T follicular helper cell (primary cell): Measurements from ENCODE around the gene DUSP6.
"Not testable (repeated sequence)": the region's sequence is repeated elsewhere in the genome, so short reads cannot be mapped to it uniquely, and the experiment has no call there.

Source experiments
- DNase-seq: peaks from one replicate; pipeline ENCODE4 v3.0.0-alpha.2; 2020; ENCODE audit warnings: low read depth

Gene DUSP6

DNA sequence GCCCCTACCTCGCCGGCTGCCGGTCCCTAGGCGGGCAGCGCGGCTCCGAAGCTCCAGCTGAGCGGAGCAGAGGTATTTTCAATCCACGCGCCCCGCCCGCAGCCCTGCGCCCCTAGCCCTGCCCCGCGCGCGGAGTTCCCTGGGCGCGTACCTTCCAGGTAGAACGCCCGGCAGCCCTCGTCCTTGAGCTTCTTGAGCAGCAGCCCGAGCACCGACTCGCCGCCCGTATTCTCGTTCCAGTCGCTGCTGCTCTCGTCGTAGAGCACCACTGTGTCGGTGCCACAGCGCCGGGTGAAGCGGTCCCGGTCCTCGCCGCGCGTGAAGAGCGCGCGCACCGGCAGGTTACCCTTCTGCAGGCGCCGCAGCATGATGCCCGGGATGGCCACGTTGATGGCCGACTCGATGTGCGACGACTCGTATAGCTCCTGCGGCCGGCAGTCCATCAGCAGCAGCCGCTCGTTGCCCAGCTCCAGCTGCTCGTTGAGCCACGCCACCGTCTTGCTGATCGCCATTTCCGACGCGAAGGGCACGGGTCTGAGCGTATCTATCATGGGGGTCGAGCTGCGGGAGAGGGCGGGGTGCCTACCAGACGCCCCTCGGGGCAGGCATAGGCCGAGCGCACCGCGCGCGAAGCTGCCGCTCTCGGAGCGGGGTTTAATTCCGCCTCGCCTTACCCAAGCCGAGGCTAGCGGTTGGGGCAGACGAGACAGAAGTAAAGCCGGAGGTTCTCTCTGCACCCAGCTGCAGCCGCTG is 636 bp downstream of the DUSP6 start:
- no peak for DNase-seq

DNA sequence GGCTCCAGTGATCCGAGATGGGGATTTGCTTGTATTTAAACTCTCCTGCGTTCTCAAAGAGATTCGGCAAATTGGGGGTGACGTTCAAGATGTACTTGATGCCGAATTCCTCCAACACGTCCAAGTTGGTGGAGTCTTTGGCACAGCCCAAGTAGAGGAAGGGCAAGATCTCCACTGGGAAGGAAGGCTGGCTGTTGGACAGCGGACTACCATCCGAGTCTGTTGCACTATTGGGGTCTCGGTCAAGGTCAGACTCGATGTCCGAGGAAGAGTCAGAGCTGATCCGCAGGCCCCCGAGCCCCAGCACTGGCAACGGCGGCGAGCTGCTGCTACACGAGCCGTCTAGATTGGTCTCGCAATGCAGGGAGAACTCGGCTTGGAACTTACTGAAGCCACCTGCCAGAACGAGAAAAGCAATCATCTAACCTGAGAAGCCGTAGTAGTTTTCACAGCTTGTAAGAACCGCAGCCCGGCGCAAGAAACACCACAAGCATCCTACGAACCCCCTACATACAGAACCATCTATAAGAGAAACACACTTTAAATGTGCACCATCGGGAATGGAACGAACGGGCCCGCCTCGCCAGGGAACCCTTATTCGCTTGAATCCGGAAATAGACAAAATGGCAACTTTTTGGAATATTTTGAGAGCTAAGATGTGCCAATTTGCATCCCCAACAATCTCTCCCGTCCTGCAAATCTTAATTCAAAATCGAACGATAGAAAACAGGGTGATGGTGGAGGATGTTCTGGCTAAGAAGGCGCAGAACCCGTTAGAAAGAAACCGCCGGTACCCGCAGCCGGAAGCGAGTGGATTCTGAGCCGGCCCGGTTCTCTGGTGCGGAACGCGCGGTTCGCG is 1.4 kb downstream of the DUSP6 start:
- no peak for DNase-seq

DNA sequence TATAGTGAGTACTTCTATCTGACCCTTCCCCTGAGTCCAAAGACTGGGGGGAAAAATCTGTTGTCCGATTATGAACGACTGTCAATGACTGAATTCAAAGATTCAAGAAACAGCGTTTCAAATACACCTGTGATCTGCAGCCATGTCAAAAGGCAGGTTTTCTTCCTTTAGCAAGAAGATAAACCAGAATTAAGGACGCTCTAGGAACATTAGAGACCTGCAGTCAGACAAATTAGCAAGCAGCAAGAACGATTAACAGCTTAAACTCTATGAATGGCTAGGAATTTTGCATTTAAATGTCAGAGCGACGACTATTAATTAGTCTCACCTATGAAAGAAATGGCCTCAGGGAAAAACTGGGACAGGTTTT is 2.1 kb downstream of the DUSP6 start:
- DNase-seq = no peak

DNA sequence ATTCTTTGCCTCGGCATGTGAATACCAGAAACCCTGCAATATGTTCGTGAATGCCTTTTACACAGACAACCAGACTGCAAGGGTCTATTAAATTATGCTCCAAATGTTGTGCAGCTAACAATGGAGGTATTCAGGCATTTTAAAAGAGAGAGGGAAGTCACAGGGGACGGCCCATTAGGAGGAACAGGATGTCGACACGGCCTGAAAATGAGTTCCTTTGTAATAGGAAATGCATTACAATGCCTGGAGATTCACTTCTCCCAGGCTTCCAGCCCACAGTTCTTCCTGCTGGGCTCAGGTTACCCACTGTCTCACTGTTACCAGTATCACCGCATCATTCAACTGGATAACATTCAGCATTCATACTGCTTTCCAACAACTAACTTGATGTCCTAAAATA is 2.5 kb downstream of the DUSP6 start:
- no peak for DNase-seq

DNA sequence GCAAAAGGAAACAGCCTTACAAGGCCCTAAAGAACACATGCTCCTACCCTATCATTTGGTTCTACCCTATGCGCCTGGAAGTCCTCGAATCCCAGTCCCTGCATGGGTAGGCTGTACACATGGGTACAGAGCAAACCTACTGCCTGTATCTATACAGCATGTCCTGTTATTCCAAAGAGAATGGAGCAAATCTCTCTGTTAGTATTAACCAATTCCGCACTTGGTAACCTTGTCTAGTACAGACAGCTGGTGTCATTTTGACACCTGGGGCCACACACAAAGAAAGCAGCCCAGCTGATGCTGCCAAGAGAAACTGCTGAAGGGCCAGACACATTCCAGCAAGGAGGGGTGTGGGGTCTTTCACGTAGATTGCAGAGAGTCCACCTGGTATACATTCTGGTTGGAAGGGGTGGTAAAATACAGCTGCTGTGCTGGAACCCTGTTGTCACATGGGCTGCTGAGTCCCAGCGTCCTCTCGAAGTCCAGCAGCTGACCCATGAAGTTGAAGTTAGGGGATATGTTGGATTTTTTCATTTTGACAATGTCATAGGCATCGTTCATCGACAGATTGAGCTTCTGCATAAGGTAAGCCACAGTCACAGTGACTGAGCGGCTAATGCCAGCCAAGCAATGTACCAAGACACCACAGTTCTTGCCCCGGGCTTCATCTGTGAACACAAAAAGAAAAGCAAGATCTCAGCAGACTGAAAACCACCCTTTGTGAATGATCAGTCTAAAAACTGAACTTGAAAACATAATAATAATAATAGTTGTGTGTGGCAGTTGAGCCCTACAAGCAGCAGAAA is 3.2 kb downstream of the DUSP6 start:
- DNase-seq = no peak

DNA sequence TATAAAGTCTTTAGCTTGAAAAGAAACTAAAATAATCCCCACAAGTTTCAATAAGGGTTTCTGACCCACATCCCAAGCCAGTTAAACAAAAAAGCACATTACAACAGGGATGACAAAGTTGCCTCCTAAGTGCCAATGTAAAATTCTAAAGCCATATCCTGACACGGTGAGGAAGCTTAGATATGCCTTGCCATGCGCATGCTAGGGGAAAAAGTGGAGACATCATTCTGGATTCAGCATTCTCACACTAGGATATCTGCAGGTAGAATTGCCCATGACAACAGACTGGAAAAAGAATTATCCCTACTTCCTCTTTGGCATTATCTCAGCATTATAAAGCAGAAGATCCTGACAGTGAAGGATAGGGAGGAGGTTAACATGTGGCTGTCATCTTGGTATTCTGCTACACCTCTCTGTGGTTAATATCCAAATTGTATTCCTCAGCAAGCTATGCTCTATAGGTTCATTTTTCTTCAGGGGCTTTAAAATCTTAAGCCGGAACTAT is 4.9 kb downstream of the DUSP6 start:
- DNase-seq = no peak

DNA sequence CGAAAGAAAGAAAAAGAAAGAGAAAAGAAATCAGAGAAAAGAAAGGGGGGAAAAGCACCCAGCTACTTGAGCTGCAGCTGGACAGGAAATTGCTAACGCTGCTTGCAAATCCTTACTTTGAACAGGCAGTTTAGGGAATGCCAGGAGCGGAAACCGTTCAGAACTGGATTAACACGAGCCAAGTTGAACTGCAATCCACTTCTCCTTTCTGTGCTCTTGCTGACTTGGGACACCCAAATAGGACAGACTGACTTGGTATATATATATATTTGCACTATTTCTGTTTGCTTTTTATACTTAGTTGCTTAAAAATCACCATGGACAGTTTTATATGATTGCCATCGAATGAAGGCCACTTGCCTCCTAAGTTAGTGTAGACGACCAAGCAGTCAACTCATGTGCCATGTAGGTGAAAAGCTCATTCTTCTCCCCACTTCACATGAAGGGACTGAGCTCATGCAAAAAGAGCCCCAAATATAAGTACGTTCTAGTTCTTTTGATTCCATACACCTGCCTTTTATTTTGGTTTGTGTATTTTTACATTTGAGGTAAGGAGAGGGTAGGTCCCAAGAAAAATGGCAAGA is 5.5 kb downstream of the DUSP6 start:
- DNase-seq = no peak

DNA sequence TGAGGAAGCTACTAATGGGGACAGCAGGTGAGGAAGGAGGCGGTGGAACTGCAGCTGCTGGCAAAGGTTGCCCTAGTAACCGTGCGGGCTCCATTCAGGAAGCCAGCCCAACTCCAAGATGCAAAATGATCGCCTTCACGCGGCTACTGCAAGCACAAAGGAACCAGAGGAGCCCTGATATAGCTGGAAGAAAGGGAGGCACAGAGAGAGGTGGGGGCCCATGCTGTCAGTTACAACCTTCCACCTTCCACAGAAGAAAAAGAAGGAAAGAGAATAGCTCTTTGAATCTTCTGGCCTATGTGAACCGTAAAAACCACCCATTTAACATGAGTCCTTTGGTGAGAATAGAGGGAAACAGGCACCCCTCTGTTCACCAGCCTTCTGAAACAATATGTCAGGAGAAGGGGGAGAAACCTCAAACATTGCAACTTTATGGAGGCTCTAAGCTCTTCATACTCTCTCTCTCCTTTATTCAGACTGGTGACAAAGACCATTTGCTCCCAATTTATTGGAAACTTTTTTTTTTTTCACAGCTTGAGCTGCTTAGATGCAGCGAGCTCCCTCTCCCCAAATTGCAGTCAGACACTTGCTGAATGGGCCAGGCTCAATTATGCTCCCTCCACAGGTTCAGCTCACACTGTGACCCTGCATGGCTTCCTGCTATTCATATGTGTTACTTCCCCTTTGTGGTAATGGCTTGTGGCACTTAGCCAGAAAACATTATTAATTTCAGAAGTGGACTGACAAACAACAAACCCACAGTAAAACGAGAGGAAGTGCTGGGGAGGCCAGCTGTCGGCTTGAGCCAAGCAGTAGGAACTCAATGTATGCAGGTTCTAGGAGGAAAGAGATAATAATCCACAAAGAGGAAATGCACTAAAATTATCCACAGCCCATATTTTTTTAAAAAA is 6.2 kb downstream of the DUSP6 start:
- no peak for DNase-seq

DNA sequence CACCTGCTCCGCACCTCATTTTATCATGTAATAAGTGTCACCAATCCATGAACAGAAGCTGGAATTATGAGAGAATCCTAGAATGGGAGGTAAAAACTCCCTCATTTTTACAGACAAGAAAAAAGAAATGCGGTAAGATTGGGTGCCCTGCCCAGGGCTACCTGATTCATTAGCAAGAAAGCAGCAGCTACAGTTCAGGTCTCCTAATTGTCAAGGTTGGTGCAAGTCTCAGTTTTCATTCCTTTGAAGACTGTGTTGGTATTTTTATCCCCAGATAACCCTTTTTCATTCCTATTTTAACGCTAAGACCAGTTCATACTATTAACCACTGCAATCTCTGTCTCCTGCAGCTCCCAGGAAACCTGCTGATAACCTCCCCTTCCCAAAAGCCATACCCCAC is 6.9 kb downstream of the DUSP6 start:
- no peak for DNase-seq

DNA sequence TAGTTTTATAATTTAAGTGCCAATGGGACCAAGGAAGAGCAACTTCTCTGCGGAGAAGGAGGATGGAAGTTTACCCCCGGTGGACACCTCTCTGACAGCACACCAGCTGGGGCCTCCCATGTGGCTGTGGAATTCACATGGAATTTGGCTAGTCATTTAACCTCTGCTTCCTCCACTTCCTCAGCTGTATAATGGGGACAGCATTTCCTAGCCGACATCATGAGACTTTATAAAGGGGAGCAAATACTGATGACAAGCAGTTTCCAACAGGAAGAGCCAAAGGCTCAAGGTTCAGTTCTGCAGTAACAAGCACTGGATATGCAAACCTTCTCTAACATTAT is 7.5 kb downstream of the DUSP6 start:
- DNase-seq = no peak

DNA sequence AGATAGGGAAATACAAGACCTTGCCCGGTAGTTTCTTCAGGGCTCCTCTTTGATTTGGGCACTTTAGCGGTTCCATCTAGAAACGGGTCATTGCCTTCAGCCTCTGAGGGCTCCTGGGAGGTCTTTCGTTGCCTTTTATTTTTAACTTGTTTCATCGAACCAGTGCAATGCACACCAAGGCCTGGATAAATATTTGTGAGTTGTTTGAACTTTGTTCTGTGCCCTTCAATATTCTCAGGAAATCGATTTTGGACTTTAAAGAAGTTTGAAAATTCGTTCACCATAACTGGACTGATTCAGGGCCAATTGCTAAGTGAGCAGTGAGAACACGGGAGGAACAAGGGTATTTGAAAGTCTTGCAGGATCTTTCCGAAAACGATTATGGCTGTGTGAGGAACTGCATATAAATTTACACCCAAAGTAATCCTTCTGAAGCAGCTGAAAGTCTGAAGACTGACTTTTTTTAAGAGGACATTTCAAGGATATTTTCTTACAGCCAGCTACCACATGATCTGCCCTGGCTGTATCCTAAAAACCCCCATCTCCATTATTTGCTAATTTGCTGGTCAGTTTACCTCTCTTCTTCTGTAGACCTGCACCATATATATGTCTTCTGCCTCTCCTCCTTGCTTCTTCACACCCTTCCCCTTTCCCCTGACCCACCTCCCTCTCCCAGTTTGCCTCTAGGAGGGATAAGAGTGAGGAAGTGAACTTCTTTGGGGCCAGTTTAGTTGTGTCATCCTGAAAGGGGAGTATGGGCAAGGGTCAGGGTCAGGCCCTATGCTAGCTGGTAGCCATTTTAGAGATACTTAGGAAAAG is 8.0 kb downstream of the DUSP6 start:
- DNase-seq = no peak

DNA sequence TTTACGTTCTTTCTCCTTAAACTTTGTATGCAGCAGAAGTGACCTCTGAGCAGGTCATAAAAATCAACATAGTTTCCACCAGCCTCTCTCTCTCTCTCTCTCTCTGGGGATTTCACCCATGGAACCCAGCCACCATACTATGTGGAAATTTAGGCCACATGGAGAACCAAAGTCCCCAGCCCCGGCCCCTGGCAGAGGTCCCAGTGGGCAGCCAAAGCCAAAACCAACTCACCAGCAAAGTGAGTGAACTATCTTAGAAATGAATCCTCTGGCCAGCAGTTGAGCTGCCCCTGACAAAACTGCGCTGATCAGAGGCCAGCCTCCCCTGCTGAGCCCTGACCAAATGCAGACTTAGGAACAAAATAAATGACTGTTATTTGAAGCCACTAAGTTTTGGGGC is 9.2 kb downstream of the DUSP6 start:
- no peak for DNase-seq

DNA sequence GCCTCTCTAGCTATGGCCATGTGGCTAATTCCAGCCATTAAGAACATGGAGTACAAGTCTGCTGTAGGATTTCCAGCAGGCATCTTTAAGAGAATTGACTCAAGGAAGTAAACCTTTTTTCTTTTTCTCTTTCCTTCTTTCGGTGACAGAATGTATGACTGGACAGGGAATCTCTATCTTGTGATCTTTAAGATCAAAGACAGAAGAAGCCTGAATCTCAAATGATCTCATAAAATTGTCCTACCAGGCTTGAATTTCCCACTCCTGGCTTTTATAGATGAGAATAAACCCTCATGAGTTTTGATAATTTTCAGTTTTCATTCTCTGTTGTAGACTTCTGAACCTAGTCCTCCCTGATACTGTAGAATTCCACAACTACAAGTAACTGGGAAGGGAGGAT is 11.4 kb downstream of the DUSP6 start:
- no peak for DNase-seq

DNA sequence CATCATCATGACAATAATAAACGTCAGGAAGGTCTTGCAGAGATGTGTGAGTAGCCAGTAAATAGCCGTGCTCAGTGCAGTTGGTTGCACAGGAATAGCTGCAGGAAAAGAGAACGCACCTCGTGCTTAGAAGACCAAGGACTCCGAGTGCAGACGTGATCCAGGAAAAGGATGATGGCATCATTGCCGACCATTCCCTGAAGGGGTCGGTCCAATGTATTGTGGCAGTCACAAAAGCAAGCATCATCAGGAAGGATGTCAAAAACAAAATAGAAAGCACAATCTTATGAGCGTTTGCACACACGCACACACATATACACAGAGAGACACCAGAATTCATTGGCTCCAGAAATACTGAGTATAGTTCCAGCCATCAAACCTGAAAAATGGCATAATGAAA is 12.8 kb downstream of the DUSP6 start:
- DNase-seq = no peak

DNA sequence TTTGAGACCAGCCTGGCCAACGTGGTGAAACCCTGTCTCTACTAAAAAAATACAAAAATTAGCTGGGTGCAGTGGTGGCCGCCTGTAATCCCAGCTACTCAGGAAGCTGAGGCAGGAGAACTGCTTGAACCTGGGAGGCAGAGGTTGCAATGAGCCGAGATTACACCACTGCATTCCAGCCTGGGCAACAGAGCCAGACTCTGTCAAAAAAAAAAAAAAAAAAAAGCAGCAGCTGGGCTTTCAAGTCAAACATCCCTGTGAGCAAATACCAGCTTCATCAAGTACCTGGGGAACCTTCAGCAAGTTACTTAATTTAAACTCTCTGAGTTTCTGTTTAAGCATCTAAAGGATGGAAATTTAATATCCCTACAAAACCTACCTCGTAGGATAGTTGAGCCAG is 15.2 kb downstream of the DUSP6 start:
- DNase-seq = not testable (repeated sequence)

DNA sequence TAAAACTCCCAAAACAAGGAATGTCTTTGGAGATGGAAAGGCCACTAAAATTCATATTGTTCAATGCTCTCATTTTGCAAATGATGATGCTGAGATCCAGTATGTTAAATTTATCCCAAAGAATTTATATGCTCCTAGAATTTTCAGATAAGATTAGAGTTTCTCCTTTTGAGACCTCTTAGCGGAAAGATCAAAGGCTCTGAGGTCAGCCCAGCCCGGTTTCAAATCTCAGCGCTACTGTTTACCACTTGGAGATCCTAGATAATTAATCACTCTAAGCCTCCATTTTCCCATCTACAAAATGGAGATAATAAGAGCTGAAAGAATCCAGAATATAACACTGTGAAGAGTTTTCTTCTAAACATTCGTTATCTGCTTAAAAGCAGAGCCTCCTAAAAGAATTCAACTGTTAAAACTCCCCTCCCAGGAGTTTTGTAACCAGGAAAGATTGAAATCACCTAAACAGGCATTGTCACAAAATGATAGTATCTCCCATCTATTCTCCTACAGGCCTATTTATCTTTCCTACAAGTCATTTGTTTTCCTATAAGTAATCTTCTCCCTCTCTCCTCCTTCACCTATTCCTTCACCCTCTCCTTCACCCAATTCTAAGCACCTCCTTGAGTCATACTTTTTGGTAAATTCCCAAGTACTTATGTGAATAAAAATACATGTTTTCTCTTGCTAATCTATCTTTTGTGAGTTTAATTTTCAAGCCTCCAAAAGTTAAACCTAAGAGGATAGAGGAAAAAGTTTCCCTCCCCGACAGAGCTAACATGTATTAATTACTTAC is 16.7 kb downstream of the DUSP6 start:
- no peak for DNase-seq

DNA sequence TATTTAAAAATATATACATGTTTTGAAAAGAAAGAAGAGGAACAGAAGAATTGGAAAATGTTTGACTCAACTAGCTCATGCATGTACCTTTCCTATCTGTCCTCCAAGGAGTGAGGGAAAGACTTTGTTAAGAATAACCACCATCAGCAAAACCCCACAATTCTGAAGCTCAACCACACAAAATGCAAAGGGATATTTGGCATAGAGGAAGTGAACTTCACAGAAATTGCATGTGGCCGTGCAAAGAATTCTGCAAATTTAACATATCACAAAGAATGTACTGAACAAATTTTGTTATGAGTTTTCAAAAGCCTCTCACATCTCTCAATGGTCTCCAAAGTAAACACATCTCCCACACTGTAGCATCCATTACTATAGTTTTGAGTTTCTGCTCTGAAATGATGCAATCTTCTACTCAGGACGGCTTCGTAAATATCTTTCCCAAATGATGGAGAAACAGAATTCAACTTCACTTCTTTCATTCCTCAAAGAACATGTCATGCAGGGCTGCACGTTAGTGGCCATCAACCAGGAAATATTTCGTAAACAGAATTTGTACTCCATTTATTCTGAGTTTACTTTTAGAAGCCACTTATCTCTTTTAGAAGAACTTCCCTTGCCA is 17.6 kb downstream of the DUSP6 start:
- DNase-seq = no peak

DNA sequence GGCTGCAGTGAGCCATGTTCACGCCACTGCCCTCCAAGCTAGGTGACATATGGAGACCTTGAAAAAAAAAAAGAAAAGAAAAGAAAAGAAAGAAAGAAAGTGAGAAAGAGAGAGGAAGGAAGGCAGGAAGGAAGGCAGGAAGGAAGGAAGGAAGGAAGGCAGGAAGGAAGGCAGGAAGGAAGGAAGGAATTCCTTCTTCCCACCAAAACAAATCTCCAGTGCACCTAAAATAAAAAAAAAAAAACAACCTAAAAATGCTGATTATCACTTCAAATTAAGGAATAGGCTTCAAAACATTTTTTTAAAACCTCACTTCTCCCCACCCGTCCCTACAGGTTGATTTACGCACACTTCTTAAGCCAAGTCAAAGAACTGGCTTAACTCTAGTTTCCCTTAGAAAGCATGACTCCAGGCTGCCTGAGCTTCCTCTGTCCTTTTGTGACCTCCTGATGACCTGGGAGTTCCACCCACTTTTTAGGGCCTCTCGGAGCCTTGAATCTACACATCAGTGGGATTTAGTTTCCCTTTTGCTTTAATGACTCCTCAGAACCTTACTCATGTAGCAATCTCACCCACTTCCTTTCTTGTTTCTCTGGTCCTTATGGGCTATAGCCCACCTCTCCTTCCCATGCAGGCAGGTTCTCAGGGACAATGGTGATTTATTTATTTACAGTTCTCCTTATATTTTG is 18.6 kb downstream of the DUSP6 start:
- DNase-seq = no peak
